ENCODE results near the gene CRYBG1. TPM values are rescaled to one million over a fixed set of nuclear protein-coding genes. Genes with fewer than 3 reads are reported as not detected.

CRYBG1 gene
- total RNA-seq, 2 donors from 2014 or later: 61.0 to 62.4 TPM

GRCh38 chr6:106419900-106420613, 59.5 kb downstream of the CRYBG1 start:
- ATAC-seq (no peak), DNase-seq (no peak)
- H3K27ac Mint-ChIP-seq: no peak overlapping the region
- no peaks in the 10 kb centered on the region for H3K36me3 Mint-ChIP-seq (ENCODE audit: low read depth)
- no peak overlapping the region for H3K4me3 Mint-ChIP-seq
- no peaks in the 10 kb centered on the region for H3K9me3 ChIP-seq (ENCODE audit: control insufficient read depth, low read length, poor library complexity, severe bottlenecking)
- H3K27me3 Mint-ChIP-seq: peaks cover 36% of the 10 kb centered on the region
- peaks cover 4% of the 10 kb centered on the region for H3K4me1 Mint-ChIP-seq

DNA sequence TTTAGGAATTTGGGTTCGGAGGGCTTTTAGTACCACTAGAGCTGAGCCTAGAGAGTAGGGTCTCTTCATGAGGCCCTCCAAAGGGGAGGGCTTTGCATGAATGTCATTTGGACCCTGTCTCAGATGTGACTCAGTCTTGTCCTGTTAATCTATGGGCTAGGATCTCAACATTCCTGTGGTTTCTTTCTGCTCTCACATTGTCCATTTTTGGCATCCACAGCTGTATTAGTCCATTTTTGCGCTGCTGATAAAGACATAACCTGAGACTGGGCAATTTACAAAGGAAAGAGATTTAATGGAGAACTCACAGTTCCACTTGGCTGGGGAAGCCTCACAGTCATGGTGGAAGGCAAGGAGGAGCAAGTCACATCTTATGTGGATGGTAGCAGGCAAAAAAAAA, 61.0 kb downstream of the CRYBG1 start:
- DNase-seq: no peak
- Mint-ChIP-seq H3K4me3 (no peak overlapping the region), H3K36me3 (ENCODE audit: low read depth) (no peaks in the 10 kb centered on the region), H3K27ac (no peak overlapping the region), H3K4me1 (no peaks in the 10 kb centered on the region), H3K27me3 (peaks cover 27% of the 10 kb centered on the region)
- H3K9me3 ChIP-seq (ENCODE audit: control insufficient read depth, low read length, poor library complexity, severe bottlenecking): no peaks in the 10 kb centered on the region
- ATAC-seq: no peak

GRCh38 chr6:106422534-106422933, 62.0 kb downstream of the CRYBG1 start:
- no peak overlapping the region for H3K27ac Mint-ChIP-seq

DNA sequence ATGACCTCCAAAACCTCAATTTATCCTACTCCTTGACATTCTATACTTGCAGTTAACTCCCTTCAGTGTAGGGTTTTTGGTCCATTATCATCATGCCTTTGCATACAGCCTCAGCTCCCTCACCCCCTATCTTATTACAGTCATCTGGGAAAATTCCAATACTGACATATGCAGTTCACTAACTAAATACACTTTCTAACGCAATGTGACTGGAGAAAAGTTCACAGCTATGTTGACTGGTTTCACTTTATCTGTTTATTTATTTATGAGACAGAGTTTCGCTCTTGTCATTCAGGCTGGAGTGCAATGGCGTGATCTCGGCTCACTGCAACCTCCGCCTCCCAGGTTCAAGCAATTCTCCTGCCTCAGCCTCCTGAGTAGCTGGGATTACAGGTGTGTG, 64.9 kb downstream of the CRYBG1 start:
- no peaks in the 10 kb centered on the region for H3K9me3 ChIP-seq (ENCODE audit: control insufficient read depth, low read length, poor library complexity, severe bottlenecking)
- Mint-ChIP-seq H3K36me3 (ENCODE audit: low read depth) (no peaks in the 10 kb centered on the region), H3K4me3 (no peak overlapping the region), H3K27me3 (peaks cover 6% of the 10 kb centered on the region), H3K4me1 (no peaks in the 10 kb centered on the region), H3K27ac (no peak overlapping the region)
- DNase-seq (no peak), ATAC-seq (no peak)

More at GRCh38 chr6:106422534-106422933, 62.0 kb downstream of the CRYBG1 start:
- no peaks in the 10 kb centered on the region for H3K4me1 Mint-ChIP-seq
- no peak for ATAC-seq
- no peak overlapping the region for H3K4me3 Mint-ChIP-seq
- H3K36me3 Mint-ChIP-seq (ENCODE audit: low read depth): no peaks in the 10 kb centered on the region
- H3K27me3 Mint-ChIP-seq: peaks cover 25% of the 10 kb centered on the region
- H3K9me3 ChIP-seq (ENCODE audit: control insufficient read depth, low read length, poor library complexity, severe bottlenecking): no peaks in the 10 kb centered on the region
- DNase-seq: no peak

GRCh38 chr6:106426250-106426970, 65.9 kb downstream of the CRYBG1 start:
- no peaks in the 10 kb centered on the region for H3K9me3 ChIP-seq (ENCODE audit: control insufficient read depth, low read length, poor library complexity, severe bottlenecking)
- ATAC-seq (no peak), DNase-seq (no peak)
- Mint-ChIP-seq H3K4me3 (no peak overlapping the region), H3K36me3 (ENCODE audit: low read depth) (no peaks in the 10 kb centered on the region), H3K27me3 (no peaks in the 10 kb centered on the region), H3K4me1 (no peaks in the 10 kb centered on the region), H3K27ac (no peak overlapping the region)

- ATAC-seq: no peak
- Mint-ChIP-seq H3K27me3 (peaks cover 18% of the 10 kb centered on the region), H3K4me1 (no peaks in the 10 kb centered on the region), H3K4me3 (no peak overlapping the region), H3K27ac (no peak overlapping the region), H3K36me3 (ENCODE audit: low read depth) (peaks cover 2% of the 10 kb centered on the region)
- no peak for DNase-seq
- no peaks in the 10 kb centered on the region for H3K9me3 ChIP-seq (ENCODE audit: control insufficient read depth, low read length, poor library complexity, severe bottlenecking)
Measured at GRCh38 chr6:106430466-106430865, 69.9 kb downstream of the CRYBG1 start.

GRCh38 chr6:106431405-106431804, 70.9 kb downstream of the CRYBG1 start:
- no peak for ATAC-seq
- no peaks in the 10 kb centered on the region for H3K4me1 Mint-ChIP-seq
- no peak overlapping the region for H3K27ac Mint-ChIP-seq
- no peaks in the 10 kb centered on the region for H3K9me3 ChIP-seq (ENCODE audit: control insufficient read depth, low read length, poor library complexity, severe bottlenecking)
- peaks cover 2% of the 10 kb centered on the region for H3K36me3 Mint-ChIP-seq (ENCODE audit: low read depth)
- peaks cover 18% of the 10 kb centered on the region for H3K27me3 Mint-ChIP-seq
- DNase-seq: no peak
- no peak overlapping the region for H3K4me3 Mint-ChIP-seq

GRCh38 chr6:106431972-106432371, 71.5 kb downstream of the CRYBG1 start:
- ATAC-seq (no peak), DNase-seq (no peak)
- Mint-ChIP-seq H3K27ac (no peak overlapping the region), H3K27me3 (peaks cover 18% of the 10 kb centered on the region), H3K36me3 (ENCODE audit: low read depth) (peaks cover 2% of the 10 kb centered on the region), H3K4me1 (no peaks in the 10 kb centered on the region), H3K4me3 (no peak overlapping the region)
- no peaks in the 10 kb centered on the region for H3K9me3 ChIP-seq (ENCODE audit: control insufficient read depth, low read length, poor library complexity, severe bottlenecking)

- Mint-ChIP-seq H3K27ac (no peak overlapping the region), H3K36me3 (ENCODE audit: low read depth) (peaks cover 2% of the 10 kb centered on the region), H3K4me3 (no peak overlapping the region), H3K27me3 (peaks cover 34% of the 10 kb centered on the region), H3K4me1 (no peaks in the 10 kb centered on the region)
- DNase-seq (no peak), ATAC-seq (no peak)
- no peaks in the 10 kb centered on the region for H3K9me3 ChIP-seq (ENCODE audit: control insufficient read depth, low read length, poor library complexity, severe bottlenecking)
Measured at GRCh38 chr6:106434530-106434929, 74.0 kb downstream of the CRYBG1 start.

DNA sequence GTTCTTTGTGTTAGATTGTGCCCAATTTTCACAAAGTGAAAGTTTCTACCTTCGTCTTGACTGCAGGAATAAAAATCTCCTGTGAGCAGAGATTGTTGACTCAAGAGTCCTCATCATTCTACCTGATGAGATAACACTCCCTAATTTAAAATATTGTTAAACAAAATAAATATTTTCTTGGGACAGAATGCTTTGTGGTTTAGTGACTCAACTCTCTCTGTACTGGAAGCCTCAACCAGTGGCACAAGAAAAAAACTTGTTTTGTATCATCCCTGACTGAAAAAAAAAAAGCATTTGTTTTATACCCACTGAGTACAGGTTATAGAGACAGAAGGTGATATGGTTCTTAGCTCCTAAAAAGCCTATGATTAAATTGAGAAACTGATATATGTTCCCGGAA, 78.9 kb downstream of the CRYBG1 start:
- no peak for ATAC-seq

DNA sequence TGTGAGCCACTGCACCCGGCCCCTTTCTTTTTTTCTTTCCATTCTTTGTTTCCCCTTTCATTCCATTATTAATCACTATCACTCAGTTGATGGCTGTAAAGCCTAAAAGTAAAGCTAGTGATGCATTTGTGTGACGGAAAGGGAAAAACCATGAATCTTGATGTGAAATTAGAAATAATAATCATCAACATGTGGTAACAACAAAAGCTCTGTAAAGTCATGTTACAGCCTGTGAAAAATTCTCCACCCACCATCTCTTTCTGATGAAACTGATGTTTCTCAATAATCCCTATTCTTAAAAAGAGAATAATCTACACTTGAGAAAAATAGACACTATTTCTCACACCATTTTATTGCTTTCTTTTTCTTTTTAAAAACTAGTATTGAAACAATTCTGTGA, 80.0 kb downstream of the CRYBG1 start:
- Mint-ChIP-seq H3K36me3 (ENCODE audit: low read depth) (no peaks in the 10 kb centered on the region), H3K4me3 (no peak overlapping the region), H3K4me1 (peaks cover 6% of the 10 kb centered on the region), H3K27me3 (peaks cover 61% of the 10 kb centered on the region), H3K27ac (no peak overlapping the region)
- no peak for ATAC-seq
- no peaks in the 10 kb centered on the region for H3K9me3 ChIP-seq (ENCODE audit: control insufficient read depth, low read length, poor library complexity, severe bottlenecking)
- no peak for DNase-seq

More for the DNA sequence above, 78.9 kb downstream of the CRYBG1 start:
- DNase-seq: no peak
- H3K9me3 ChIP-seq (ENCODE audit: control insufficient read depth, low read length, poor library complexity, severe bottlenecking): no peaks in the 10 kb centered on the region
- no peak overlapping the region for H3K27ac Mint-ChIP-seq
- H3K36me3 Mint-ChIP-seq (ENCODE audit: low read depth): no peaks in the 10 kb centered on the region
- H3K4me3 Mint-ChIP-seq: no peak overlapping the region
- peaks cover 57% of the 10 kb centered on the region for H3K27me3 Mint-ChIP-seq
- peaks cover 3% of the 10 kb centered on the region for H3K4me1 Mint-ChIP-seq

- Mint-ChIP-seq H3K27me3 (peaks cover 59% of the 10 kb centered on the region), H3K4me3 (no peak overlapping the region), H3K4me1 (peaks cover 6% of the 10 kb centered on the region), H3K27ac (no peak overlapping the region), H3K36me3 (ENCODE audit: low read depth) (no peaks in the 10 kb centered on the region)
- ATAC-seq (no peak), DNase-seq (no peak)
- no peaks in the 10 kb centered on the region for H3K9me3 ChIP-seq (ENCODE audit: control insufficient read depth, low read length, poor library complexity, severe bottlenecking)
Measured at GRCh38 chr6:106442395-106442794, 81.9 kb downstream of the CRYBG1 start.

DNA sequence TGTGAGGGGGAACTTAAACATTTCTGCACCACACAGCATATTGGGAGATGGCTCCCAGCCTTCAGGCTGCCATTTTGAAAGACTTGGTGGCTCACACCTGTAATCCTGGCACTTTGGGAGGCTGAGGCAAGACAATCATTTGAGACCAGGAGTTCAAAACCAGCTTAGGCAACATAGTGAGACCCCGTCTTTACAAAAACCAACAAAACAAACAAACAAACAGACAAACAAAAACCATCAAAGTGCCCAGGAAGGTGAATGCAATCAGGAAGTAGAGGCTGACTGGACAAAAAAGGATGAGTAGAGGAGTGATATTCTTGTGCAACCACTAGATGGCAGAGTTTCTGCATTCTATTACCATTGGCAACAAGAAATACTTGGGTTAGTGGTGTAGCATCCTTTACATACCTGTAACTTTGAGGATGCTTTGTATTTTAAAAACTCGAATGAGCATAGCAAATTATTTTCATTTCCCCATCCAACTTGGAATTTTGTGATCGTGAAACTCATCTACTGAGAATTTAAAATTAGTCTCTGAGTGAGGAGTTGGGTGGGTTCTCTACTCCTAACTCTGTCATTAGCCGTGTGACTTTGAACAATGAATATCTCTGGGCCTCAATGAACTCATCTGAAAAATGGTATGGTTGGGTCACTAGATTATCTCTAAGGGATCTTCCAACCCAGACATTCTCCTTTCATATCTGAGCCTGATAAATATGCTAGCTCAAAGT, 84.4 kb downstream of the CRYBG1 start:
- no peaks in the 10 kb centered on the region for H3K9me3 ChIP-seq (ENCODE audit: control insufficient read depth, low read length, poor library complexity, severe bottlenecking)
- DNase-seq (no peak), ATAC-seq (peak; percentile 82)
- peaks cover 13% of the 10 kb centered on the region for H3K4me1 Mint-ChIP-seq
- no peak overlapping the region for H3K27ac Mint-ChIP-seq
- H3K4me3 Mint-ChIP-seq: no peak overlapping the region
- H3K36me3 Mint-ChIP-seq (ENCODE audit: low read depth): no peaks in the 10 kb centered on the region
- H3K27me3 Mint-ChIP-seq: peaks cover 41% of the 10 kb centered on the region
